A549 (cell line): ENCODE results near the gene CNIH3. TPM values are rescaled to one million over a fixed set of nuclear protein-coding genes. Genes with fewer than 3 reads are reported as not detected.

Source experiments
- ATAC-seq, 2 experiments: fragments of 200-7000 bp in 1 of 2; fragments of >200 bp in 1 of 2; cut with Nextera tagmentation in 1 of 2; cut with Tn5 transposase in 1 of 2; 3 replicates each; pipeline versions ENCODE4 v1.8.0 to v1.9.1; 2018 to 2020; ENCODE audit warnings: mild to moderate bottlenecking in 1 of 2, moderate library complexity in 1 of 2
- CTCF ChIA-PET: fragments of 300-600 bp; sonication (Branson Sonifier 250); formaldehyde crosslinking; extraction: SDS; loops from one replicate; lab custom pipeline; 2021; ENCODE audit warnings: antibody characterized with exemption, inconsistent platforms; lab: Yijun Ruan, JAX
- POLR2A ChIA-PET: fragments of 350-600 bp; formaldehyde crosslinking; extraction: SDS; loops from one replicate; lab custom pipeline; 2021; ENCODE audit warnings: antibody characterized with exemption, inconsistent platforms; lab: Yijun Ruan, JAX
- DNase-seq, 2 experiments: peaks; one replicate each; pipeline versions ENCODE4 v3.0.0 to v3.0.0-alpha.2; 2011 to 2016; ENCODE audit warnings: low read depth in 1 of 2, low spot score in 1 of 2
- FAIRE-seq: peaks from 2 replicates; lab custom pipeline; 2011; peaks lifted over from hg19 to GRCh38; lab: Jason Lieb, UNC
- H3K27ac ChIP-seq, 2 experiments: fragments of >200 bp; sonication (Bioruptor Twin); formaldehyde crosslinking; 3 replicates each; pipeline ENCODE4 v1.5.1; 2016 to 2017
- H3K4me1 ChIP-seq: fragments of >200 bp; sonication (Bioruptor Twin); formaldehyde crosslinking; 3 replicates; pipeline ENCODE4 v1.6.1; 2016
- H3K4me2 ChIP-seq: fragments of >200 bp; sonication (Bioruptor Twin); formaldehyde crosslinking; 3 replicates; pipeline ENCODE4 v1.6.1; 2016
- H3K4me3 ChIP-seq: fragments of >200 bp; sonication (Bioruptor Twin); formaldehyde crosslinking; 3 replicates; pipeline ENCODE4 v1.5.1; 2016
- H3K9me3 ChIP-seq: fragments of >200 bp; sonication (Bioruptor Twin); formaldehyde crosslinking; 3 replicates; pipeline ENCODE4 v1.6.1; 2016
- FOSB ChIP-seq: fragments of 250-450 bp; sonication (Bioruptor Pico); IDR thresholded peaks from 2 replicates; pipeline ENCODE4 v1.5.0; 2020; ENCODE audit warnings: mild to moderate bottlenecking, moderate library complexity
- FOXS1 ChIP-seq: fragments of 250-450 bp; sonication (Bioruptor Pico); IDR thresholded peaks from 2 replicates; pipeline ENCODE4 v1.5.0; 2020; ENCODE audit warnings: mild to moderate bottlenecking, moderate library complexity
- HDAC2 ChIP-seq: fragments of 200-600 bp; sonication (generic); IDR thresholded peaks from 2 replicates; pipeline ENCODE4 v1.6.1; 2016
- HOXB13 ChIP-seq: fragments of 250-450 bp; sonication (Bioruptor Pico); IDR thresholded peaks from 2 replicates; pipeline ENCODE4 v1.5.0; 2020; ENCODE audit warnings: low read depth, mild to moderate bottlenecking, moderate library complexity
- HOXB5 ChIP-seq: fragments of 250-450 bp; sonication (Bioruptor Pico); IDR thresholded peaks from 2 replicates; pipeline ENCODE4 v1.5.0; 2020; ENCODE audit warnings: mild to moderate bottlenecking, moderate library complexity
- JUN ChIP-seq, 2 experiments: fragments of >200 bp; sonication (Bioruptor Twin); formaldehyde crosslinking; IDR thresholded peaks; 2 replicates in 1 of 2; 3 replicates in 1 of 2; pipeline ENCODE4 v1.6.1; 2016 to 2017
- KDM1A ChIP-seq: fragments of 200-600 bp; sonication (generic); IDR thresholded peaks from 2 replicates; pipeline ENCODE4 v1.6.1; 2016; ENCODE audit warnings: low read depth, mild to moderate bottlenecking
- MAFK ChIP-seq: fragments of 450-650 bp; IDR thresholded peaks from 2 replicates; pipeline ENCODE4 v1.6.1; 2014; ENCODE audit not compliant: partially characterized antibody
- MAZ ChIP-seq: fragments of 150-350 bp; IDR thresholded peaks from 2 replicates; pipeline ENCODE4 v1.6.1; 2014; ENCODE audit warnings: antibody characterized with exemption, low read depth, low read length, borderline replicate concordance
- NFE2L2 ChIP-seq: fragments of 150-350 bp; conservative IDR thresholded peaks from 2 replicates; pipeline ENCODE4 v1.6.1; 2014; ENCODE audit warnings: low read length
- NR3C1 ChIP-seq: fragments of >200 bp; sonication (Bioruptor Twin); formaldehyde crosslinking; IDR thresholded peaks from 3 replicates; pipeline ENCODE4 v1.6.1; 2017
- POLR2AphosphoS2 ChIP-seq: conservative IDR thresholded peaks from 2 replicates; pipeline ENCODE4 v1.6.1; 2012; ENCODE audit warnings: low read length, improper control_type of control experiment, inconsistent platforms
- RNF2 ChIP-seq: fragments of 200-600 bp; sonication (generic); IDR thresholded peaks from 2 replicates; pipeline ENCODE4 v1.6.1; 2016; ENCODE audit warnings: low read depth, mild to moderate bottlenecking, antibody characterized with exemption, moderate library complexity, borderline replicate concordance
- SREBF2 ChIP-seq: fragments of 450-650 bp; IDR thresholded peaks from 2 replicates; pipeline ENCODE4 v1.6.1; 2014; ENCODE audit warnings: mild to moderate bottlenecking, moderate library complexity
- TP53 ChIP-seq: fragments of 250-450 bp; sonication (Bioruptor Pico); IDR thresholded peaks from 2 replicates; pipeline ENCODE4 v1.5.0; 2021; ENCODE audit warnings: mild to moderate bottlenecking, moderate library complexity
- WGBS: methylation state at CpG from one replicate; pipeline ENCODE4 v1.1.6; 2017; ENCODE audit errors: missing lambda C conversion rate; 5-methylcytosine and 5-hydroxymethylcytosine counted together
- polyA plus RNA-seq, 4 experiments: library from polyadenylated mRNA; depleted of rRNA in 3 of 4; stranded (reverse); fragments of >200 nt; fragmentation: RNase III in 1 of 4; extraction: RNeasy Plus Mini Kit Qiagen cat#74134 plus additional on column Dnase treatment in 1 of 4; gene quantifications; 2 replicates in 3 of 4; 3 replicates in 1 of 4; pipeline ENCODE4 v1.2.3, GENCODE V29; 2011 to 2017
- TF ChIP-seq, protein P1 (sequence below): fragments of >200 bp; sonication (Bioruptor Twin); formaldehyde crosslinking; IDR thresholded peaks from 3 replicates; pipeline ENCODE4 v1.5.1; 2016
- TF ChIP-seq, protein P2 (sequence below): fragments of >200 bp; sonication (Bioruptor Twin); formaldehyde crosslinking; IDR thresholded peaks from 3 replicates; pipeline ENCODE4 v1.6.1; 2016
- TF ChIP-seq, protein P3 (sequence below): fragments of 450-650 bp; IDR thresholded peaks from 2 replicates; pipeline ENCODE4 v1.6.1; 2014; ENCODE audit warnings: antibody characterized with exemption
- TF ChIP-seq, protein P4 (sequence below): fragments of 250-450 bp; sonication (Bioruptor Pico); IDR thresholded peaks from 2 replicates; pipeline ENCODE4 v1.5.0; 2020; ENCODE audit warnings: low read depth, mild to moderate bottlenecking, moderate library complexity

CNIH3 gene
- polyA plus RNA-seq, 2 of the 4 experiments (the other 2 are of a cell fraction): 0.61 to 0.85 TPM

DNA sequence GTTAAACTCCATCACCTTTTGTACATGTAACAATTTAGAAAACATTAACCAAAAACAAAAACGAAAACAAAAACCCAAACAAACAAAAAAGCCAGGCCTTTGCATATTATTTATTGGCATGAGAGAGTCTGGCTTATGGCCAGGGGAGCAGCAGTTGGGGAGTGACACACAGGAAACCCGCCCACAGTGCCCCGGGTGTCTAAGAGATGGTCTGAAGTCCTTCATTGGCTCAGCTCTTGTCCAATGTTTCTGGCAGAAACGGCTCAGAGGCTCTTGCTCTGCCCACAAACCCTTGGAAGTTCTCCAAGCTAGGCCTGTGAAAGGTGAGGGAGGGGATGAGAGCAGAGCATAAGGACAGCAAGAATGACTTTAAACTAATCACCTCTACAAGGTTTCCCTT, 131.5 kb downstream of the CNIH3 start:
- WGBS: 31% methylated on average over 4 of the region's 4 CpGs
- Histone ChIP-seq H3K4me1 (no peaks in the 10 kb centered on the region), H3K4me3 (no peak overlapping the region), H3K27ac (no peak overlapping the region), H3K4me2 (no peak overlapping the region), H3K9me3 (no peaks in the 10 kb centered on the region)
- POLR2A ChIA-PET: no interaction called here
- ATAC-seq (no peak), FAIRE-seq (no peak), DNase-seq (no peak)
- TF ChIP-seq HOXB13 (CRISPR knock-in tag) (no peak), NFE2L2 (no peak), RNF2 (no peak)
- TF ChIP-seq, protein P1, sequence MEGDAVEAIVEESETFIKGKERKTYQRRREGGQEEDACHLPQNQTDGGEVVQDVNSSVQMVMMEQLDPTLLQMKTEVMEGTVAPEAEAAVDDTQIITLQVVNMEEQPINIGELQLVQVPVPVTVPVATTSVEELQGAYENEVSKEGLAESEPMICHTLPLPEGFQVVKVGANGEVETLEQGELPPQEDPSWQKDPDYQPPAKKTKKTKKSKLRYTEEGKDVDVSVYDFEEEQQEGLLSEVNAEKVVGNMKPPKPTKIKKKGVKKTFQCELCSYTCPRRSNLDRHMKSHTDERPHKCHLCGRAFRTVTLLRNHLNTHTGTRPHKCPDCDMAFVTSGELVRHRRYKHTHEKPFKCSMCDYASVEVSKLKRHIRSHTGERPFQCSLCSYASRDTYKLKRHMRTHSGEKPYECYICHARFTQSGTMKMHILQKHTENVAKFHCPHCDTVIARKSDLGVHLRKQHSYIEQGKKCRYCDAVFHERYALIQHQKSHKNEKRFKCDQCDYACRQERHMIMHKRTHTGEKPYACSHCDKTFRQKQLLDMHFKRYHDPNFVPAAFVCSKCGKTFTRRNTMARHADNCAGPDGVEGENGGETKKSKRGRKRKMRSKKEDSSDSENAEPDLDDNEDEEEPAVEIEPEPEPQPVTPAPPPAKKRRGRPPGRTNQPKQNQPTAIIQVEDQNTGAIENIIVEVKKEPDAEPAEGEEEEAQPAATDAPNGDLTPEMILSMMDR: no peak
- CTCF ChIA-PET: interaction anchor here (1.0 kb wide), 1 partner anchor 26 kb away, joined by 3 read pairs; no protein-coding TSS in a partner anchor

DNA sequence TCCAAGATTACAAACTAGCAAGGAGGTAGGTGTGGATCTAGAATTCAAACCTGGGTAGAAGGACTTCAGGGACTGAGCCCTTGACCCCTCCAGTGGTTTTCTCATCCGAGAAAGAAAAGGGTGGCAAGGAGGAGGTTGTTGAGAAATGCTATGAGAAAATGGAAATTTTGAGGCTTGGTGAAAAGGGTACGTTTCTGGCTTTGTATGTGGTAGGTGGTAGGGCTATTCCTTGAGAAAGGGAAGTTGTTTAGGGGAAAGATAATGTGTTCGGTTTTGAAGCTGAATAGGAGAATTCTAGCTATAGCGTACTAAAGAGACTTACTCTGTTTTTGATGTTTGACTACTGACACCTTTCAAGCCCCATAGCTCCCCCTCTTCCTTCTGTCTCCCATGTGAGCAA, 133.8 kb downstream of the CNIH3 start:
- no peaks in the 10 kb centered on the region for H3K9me3 ChIP-seq
- 35% methylated on average over 4 of the region's 4 CpGs for WGBS
- no peak overlapping the region for H3K27ac ChIP-seq
- ChIA-PET POLR2A (no interaction called here), CTCF (interaction anchor here (1.4 kb wide), 1 partner anchor 13 kb away, joined by 3 read pairs; no protein-coding TSS in a partner anchor)
- DNase-seq (no peak), FAIRE-seq (no peak), ATAC-seq (no peak)
- no peak overlapping the region for H3K4me3 ChIP-seq
- no peaks in the 10 kb centered on the region for H3K4me1 ChIP-seq
- TF ChIP-seq HDAC2 (no peak), FOSB (CRISPR knock-in tag) (no peak), MAFK (no peak), HOXB5 (CRISPR knock-in tag) (no peak), POLR2AphosphoS2 (no peak), FOXS1 (CRISPR knock-in tag) (no peak), MAZ (no peak), NR3C1 (no peak), JUN (IDR thresholded peaks at IDR 0.05) (no peak), KDM1A (no peak), SREBF2 (no peak), TP53 (no peak)
- TF ChIP-seq, protein P2, sequence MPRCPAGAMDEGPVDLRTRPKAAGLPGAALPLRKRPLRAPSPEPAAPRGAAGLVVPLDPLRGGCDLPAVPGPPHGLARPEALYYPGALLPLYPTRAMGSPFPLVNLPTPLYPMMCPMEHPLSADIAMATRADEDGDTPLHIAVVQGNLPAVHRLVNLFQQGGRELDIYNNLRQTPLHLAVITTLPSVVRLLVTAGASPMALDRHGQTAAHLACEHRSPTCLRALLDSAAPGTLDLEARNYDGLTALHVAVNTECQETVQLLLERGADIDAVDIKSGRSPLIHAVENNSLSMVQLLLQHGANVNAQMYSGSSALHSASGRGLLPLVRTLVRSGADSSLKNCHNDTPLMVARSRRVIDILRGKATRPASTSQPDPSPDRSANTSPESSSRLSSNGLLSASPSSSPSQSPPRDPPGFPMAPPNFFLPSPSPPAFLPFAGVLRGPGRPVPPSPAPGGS: no peak
- TF ChIP-seq, protein P3, sequence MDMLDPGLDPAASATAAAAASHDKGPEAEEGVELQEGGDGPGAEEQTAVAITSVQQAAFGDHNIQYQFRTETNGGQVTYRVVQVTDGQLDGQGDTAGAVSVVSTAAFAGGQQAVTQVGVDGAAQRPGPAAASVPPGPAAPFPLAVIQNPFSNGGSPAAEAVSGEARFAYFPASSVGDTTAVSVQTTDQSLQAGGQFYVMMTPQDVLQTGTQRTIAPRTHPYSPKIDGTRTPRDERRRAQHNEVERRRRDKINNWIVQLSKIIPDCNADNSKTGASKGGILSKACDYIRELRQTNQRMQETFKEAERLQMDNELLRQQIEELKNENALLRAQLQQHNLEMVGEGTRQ: no peak
- no peak overlapping the region for H3K4me2 ChIP-seq

DNA sequence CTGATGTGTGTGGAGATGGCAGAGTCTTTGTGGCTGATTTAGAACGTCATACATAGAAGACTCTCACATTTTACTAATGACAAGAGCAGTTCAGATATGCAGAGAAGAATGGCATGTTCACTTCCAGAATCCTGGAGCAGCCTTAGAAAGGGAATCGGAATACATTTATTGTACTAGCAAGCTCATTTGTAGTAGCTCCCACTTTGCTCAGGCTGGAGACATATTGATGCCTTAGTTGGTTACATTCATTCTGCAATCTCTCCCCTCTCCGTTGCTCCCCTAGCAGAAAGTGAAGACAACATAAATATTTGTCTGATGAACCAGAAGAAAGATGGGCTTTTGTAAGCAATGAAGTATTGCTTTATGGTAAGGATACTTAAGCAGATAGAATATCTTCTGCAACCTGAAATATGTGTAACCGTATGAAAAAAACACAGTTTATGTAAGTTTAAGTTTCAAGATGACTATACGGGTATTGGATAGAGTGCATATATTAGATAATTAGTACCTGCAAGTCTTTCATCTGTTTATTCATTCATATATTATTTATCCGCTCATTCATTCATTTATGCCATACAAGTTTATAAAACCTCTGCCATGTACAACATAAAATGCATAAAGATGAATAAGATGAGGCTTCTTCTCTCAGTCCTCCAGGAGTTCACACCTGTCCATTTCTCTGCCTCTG, 135.7 kb downstream of the CNIH3 start:
- no peak for FAIRE-seq

More for the DNA sequence above, 135.7 kb downstream of the CNIH3 start:
- no peak for DNase-seq
- no peaks in the 10 kb centered on the region for H3K9me3 ChIP-seq
- ChIA-PET CTCF (no interaction called here), POLR2A (no interaction called here)
- H3K4me1 ChIP-seq: no peaks in the 10 kb centered on the region
- TF ChIP-seq NFE2L2 (no peak), KDM1A (no peak)
- TF ChIP-seq, protein P4, sequence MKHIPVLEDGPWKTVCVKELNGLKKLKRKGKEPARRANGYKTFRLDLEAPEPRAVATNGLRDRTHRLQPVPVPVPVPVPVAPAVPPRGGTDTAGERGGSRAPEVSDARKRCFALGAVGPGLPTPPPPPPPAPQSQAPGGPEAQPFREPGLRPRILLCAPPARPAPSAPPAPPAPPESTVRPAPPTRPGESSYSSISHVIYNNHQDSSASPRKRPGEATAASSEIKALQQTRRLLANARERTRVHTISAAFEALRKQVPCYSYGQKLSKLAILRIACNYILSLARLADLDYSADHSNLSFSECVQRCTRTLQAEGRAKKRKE (CRISPR knock-in tag): no peak
- no peak overlapping the region for H3K4me3 ChIP-seq
- no peak overlapping the region for H3K27ac ChIP-seq
- ATAC-seq: no peak
- H3K4me2 ChIP-seq: no peak overlapping the region
- 41% methylated on average over 6 of the region's 6 CpGs for WGBS
